Fibroblast of villous mesenchyme (primary cell): ENCODE data around the gene TELO2. TPM values are rescaled to one million over a fixed set of nuclear protein-coding genes. Genes with fewer than 3 reads are reported as not detected.

Experiments
- DNase-seq: peaks from one replicate; pipeline ENCODE4 v3.0.0-alpha.2; 2010; ENCODE audit warnings: low read depth
- H3K4me3 ChIP-seq: 2 replicates; pipeline ENCODE4 v1.5.1; 2011; ENCODE audit warnings: low read depth, mild to moderate bottlenecking, low read length
- CTCF ChIP-seq: IDR thresholded peaks from 2 replicates; pipeline ENCODE4 v1.5.1; 2012; ENCODE audit warnings: low read depth, mild to moderate bottlenecking, low read length; ENCODE audit not compliant: insufficient read depth
- total RNA-seq: library from RNA; depleted of rRNA; stranded (reverse); fragments of >200 nt; gene quantifications from 2 replicates; pipeline ENCODE4 v1.2.3, GENCODE V29; 2012

TELO2 gene
- total RNA-seq, 1 donor = 21.6 TPM

GRCh38 chr16:1497014-1497598, 3.9 kb downstream of the TELO2 start:
- no peak for TF ChIP-seq CTCF
- DNase-seq = no peak
- no peak overlapping the region for H3K4me3 ChIP-seq

GRCh38 chr16:1498899-1499676, 5.9 kb downstream of the TELO2 start:
- TF ChIP-seq CTCF = no peak
- no peak overlapping the region for H3K4me3 ChIP-seq
- DNase-seq = no peak

- TF ChIP-seq CTCF = no peak
- H3K4me3 ChIP-seq = no peak overlapping the region
- DNase-seq = no peak
Observed at GRCh38 chr16:1499756-1500464, 6.8 kb downstream of the TELO2 start.

- DNase-seq = no peak
Observed at GRCh38 chr16:1500465-1501150, 7.4 kb downstream of the TELO2 start.

GRCh38 chr16:1501630-1502029, 8.5 kb downstream of the TELO2 start:
- no peak for TF ChIP-seq CTCF
- H3K4me3 ChIP-seq = no peak overlapping the region
- DNase-seq = no peak

More at GRCh38 chr16:1500465-1501150, 7.4 kb downstream of the TELO2 start:
- no peak for TF ChIP-seq CTCF
- no peak overlapping the region for H3K4me3 ChIP-seq

- DNase-seq = no peak
- TF ChIP-seq CTCF = no peak
- H3K4me3 ChIP-seq = no peak overlapping the region
Observed at GRCh38 chr16:1502092-1503004, 9.2 kb downstream of the TELO2 start.
